Neural cell (in vitro differentiated cells): Measurements from ENCODE around the gene CCT4. TPM values are rescaled to one million over a fixed set of nuclear protein-coding genes. Genes with fewer than 3 reads are reported as not detected.

ENCODE experiments used
- REST ChIP-seq: IDR thresholded peaks from 2 replicates; pipeline ENCODE4 v1.6.1; 2012; ENCODE audit warnings: borderline replicate concordance
- polyA plus RNA-seq: library from polyadenylated mRNA; depleted of rRNA; stranded (reverse); fragments of >200 nt; gene quantifications from 2 replicates; pipeline ENCODE4 v1.2.3, GENCODE V29; 2014
- small RNA-seq, 3 experiments: library from RNA; depleted of rRNA; stranded (forward); fragments of <200 nt; gene quantifications; one replicate each; pipeline ENCODE3, GENCODE V24; 2012

Gene CCT4
- polyA plus RNA-seq, 1 donor from 2014 or later: 140 TPM

- TF ChIP-seq REST: no peak
Observed at GRCh38 chr2:61822255-61822654, 66.2 kb downstream of the CCT4 start (continued).

Small RNAs within 50 kb of the gene (small RNA-seq; reads per million reads assigned to genes)
- gene RF00019: 0 to 1.2 (median 0) reads per million in 3 experiments

Other genes with a start within 250 kb of the CCT4 start
- gene FAM161A, start 34.6 kb downstream of the CCT4 start, polyA plus RNA-seq: 12.0 and 17.5 TPM in 2 replicates
- 65.5 and 69.1 TPM in 2 replicates for gene COMMD1, start 17.0 kb upstream of the CCT4 start, polyA plus RNA-seq